HG02970 (cell line): Measurements from ENCODE around the gene TP53RK.

ENCODE experiments used
- ATAC-seq: cut with Tn5 transposase; IDR thresholded peaks from one replicate; pipeline ENCODE4 v1.9.1; 2021; ENCODE audit warnings: mild to moderate bottlenecking, moderate library complexity, moderate number of reproducible peaks; ENCODE audit not compliant: unreplicated experiment, low FRiP score

TP53RK gene

GRCh38 chr20:46689082-46689753 lies at the start of gene TP53RK:
Gene TP53RK (minus strand): TSS chr20:46689444. CDS start chr20:46689414, 30 bp downstream.
- peak; percentile 92 for ATAC-seq

- ATAC-seq = no peak
Measured at GRCh38 chr20:46735436-46735835, 46.2 kb upstream of the TP53RK start.

- ATAC-seq = no peak
Measured at GRCh38 chr20:46731770-46732169, 42.5 kb upstream of the TP53RK start.

- ATAC-seq = no peak
Measured at GRCh38 chr20:46725186-46726165, 36.2 kb upstream of the TP53RK start.

GRCh38 chr20:46724343-46724959 lies 35.2 kb upstream of the TP53RK start:
- no peak for ATAC-seq

- ATAC-seq = no peak
Measured at GRCh38 chr20:46723039-46723438, 33.8 kb upstream of the TP53RK start.

- ATAC-seq = no peak
Measured at GRCh38 chr20:46722450-46722849, 33.2 kb upstream of the TP53RK start.

- no peak for ATAC-seq
Measured at GRCh38 chr20:46721476-46721875, 32.2 kb upstream of the TP53RK start.

GRCh38 chr20:46720776-46721425 lies 31.7 kb upstream of the TP53RK start:
- ATAC-seq = no peak

GRCh38 chr20:46720019-46720418 lies 30.8 kb upstream of the TP53RK start:
- ATAC-seq = no peak

- no peak for ATAC-seq
Measured at GRCh38 chr20:46717818-46718541, 28.7 kb upstream of the TP53RK start.

GRCh38 chr20:46715292-46715756 lies 26.1 kb upstream of the TP53RK start:
- ATAC-seq = no peak

GRCh38 chr20:46713957-46714834 lies 25.0 kb upstream of the TP53RK start:
- no peak for ATAC-seq

GRCh38 chr20:46712056-46712636 lies 22.9 kb upstream of the TP53RK start:
- ATAC-seq = no peak

GRCh38 chr20:46710153-46710913 lies 21.1 kb upstream of the TP53RK start:
- no peak for ATAC-seq

- no peak for ATAC-seq
Measured at GRCh38 chr20:46709459-46710152, 20.4 kb upstream of the TP53RK start, which contains the start of gene SLC2A10. Gene SLC2A10 (plus strand): TSS chr20:46709649. CDS start chr20:46709737, 88 bp downstream.

- no peak for ATAC-seq
Measured at GRCh38 chr20:46709055-46709458, 19.8 kb upstream of the TP53RK start.
